ENCODE measurements around the gene SLC25A41.
A peak's percentile ranks its signal among the peaks of the same experiment; 100 is the strongest.
"Not testable (repeated sequence)": the region's sequence is repeated elsewhere in the genome, so short reads cannot be mapped to it uniquely, and the experiment has no call there.

Gene SLC25A41

DNA sequence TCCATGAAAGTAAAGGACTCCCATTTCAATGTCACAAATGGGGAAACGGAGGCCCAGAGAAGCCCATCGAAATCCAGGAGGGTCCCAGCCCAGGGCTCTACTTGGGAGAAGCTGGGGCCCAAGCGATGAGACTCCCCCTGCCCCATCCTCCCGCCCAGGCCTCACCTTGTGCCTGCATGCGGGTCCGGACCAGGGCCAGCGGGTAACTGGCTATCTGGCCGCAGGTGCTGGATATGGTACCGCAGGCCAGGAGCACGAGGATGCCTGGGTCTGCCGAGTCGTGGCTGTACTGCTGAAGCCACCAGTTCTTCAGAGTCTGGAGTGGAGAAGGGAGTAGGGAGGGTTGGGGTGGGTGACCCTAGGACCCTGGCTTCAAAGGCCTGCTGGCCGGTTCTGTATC lies 10.4 kb upstream of the SLC25A41 start:
- H3K9me3 ChIP-seq (replicated peaks; ENCODE audit: low read length) = no peaks in the 10 kb centered on the region
- no peak overlapping the region for H3K4me2 ChIP-seq (ENCODE audit: low read length)
- no peak overlapping the region for H3K9ac ChIP-seq (ENCODE audit: low read depth, low read length)
- H3K27me3 ChIP-seq (ENCODE audit: control insufficient read depth, insufficient read depth, low read length) = no peaks in the 10 kb centered on the region
- no peaks in the 10 kb centered on the region for H3K36me3 ChIP-seq (ENCODE audit: insufficient read depth, low read length)
- no peaks in the 10 kb centered on the region for H3K4me1 ChIP-seq (ENCODE audit: control insufficient read depth, insufficient read depth, low read length)
- H3K4me3 ChIP-seq (ENCODE audit: low read length) = no peak overlapping the region

DNA sequence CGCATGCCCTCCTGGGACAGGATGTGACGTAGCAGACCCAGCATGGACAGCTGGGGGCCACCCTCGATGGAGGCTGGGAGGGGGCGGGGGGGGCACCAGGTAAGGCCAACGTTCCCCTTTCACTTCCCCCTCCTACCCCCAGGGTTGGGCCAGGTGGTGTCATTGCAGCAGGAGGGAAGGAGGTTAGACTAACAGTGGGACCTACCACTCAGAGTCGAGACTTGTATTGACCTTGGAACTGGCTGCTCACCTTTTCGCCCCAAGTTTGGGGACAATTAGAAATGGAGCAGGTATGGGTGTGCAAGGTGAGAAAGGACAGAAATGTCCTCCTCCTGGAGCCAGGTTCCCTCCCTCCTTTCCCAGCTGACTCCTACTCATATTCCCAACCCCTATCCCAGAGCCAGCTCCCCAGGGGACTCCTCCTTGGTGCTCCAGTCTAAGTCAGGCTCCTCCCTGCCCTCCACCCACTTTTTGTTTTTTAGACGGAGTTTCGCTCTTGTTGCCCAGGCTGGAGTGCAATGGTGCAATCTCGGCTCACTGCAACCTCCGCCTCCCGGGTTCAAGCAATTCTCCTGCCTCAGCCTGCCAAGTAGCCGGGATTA lies 8.6 kb upstream of the SLC25A41 start:
- no peaks in the 10 kb centered on the region for H3K36me3 ChIP-seq (ENCODE audit: insufficient read depth, low read length)
- H3K9ac ChIP-seq (ENCODE audit: low read depth, low read length) = no peak overlapping the region
- no peaks in the 10 kb centered on the region for H3K9me3 ChIP-seq (replicated peaks; ENCODE audit: low read length)
- H3K4me3 ChIP-seq (ENCODE audit: low read length) = no peak overlapping the region
- H3K27me3 ChIP-seq (ENCODE audit: control insufficient read depth, insufficient read depth, low read length) = no peaks in the 10 kb centered on the region
- H3K4me2 ChIP-seq (ENCODE audit: low read length) = no peak overlapping the region
- H3K4me1 ChIP-seq (ENCODE audit: control insufficient read depth, insufficient read depth, low read length) = no peaks in the 10 kb centered on the region

DNA sequence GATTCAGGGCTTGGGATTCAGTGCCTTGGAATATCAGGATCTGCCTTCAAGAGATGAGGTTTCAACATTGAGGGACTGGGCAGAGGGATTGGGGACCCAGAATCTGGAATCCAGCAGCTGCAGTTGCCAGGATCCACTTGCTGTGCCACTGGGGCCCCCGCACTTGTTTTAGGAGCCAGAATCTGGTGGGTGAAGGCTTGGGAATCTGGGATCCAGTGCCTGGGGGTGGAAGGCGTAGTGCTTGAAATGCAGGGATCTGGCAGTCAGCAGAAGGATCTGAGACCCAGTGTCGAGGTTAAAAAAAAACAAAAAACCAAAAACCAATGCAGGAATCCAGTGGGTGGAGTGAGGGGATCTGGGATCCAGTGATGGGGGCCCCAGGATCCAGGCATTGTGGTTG lies 7.3 kb upstream of the SLC25A41 start:
- no peak overlapping the region for H3K4me3 ChIP-seq (ENCODE audit: low read length)
- no peaks in the 10 kb centered on the region for H3K4me1 ChIP-seq (ENCODE audit: control insufficient read depth, insufficient read depth, low read length)
- H3K4me2 ChIP-seq (ENCODE audit: low read length) = no peak overlapping the region
- H3K27me3 ChIP-seq (ENCODE audit: control insufficient read depth, insufficient read depth, low read length) = no peaks in the 10 kb centered on the region
- no peaks in the 10 kb centered on the region for H3K9me3 ChIP-seq (replicated peaks; ENCODE audit: low read length)
- H3K36me3 ChIP-seq (ENCODE audit: insufficient read depth, low read length) = no peaks in the 10 kb centered on the region
- H3K9ac ChIP-seq (ENCODE audit: low read depth, low read length) = no peak overlapping the region

DNA sequence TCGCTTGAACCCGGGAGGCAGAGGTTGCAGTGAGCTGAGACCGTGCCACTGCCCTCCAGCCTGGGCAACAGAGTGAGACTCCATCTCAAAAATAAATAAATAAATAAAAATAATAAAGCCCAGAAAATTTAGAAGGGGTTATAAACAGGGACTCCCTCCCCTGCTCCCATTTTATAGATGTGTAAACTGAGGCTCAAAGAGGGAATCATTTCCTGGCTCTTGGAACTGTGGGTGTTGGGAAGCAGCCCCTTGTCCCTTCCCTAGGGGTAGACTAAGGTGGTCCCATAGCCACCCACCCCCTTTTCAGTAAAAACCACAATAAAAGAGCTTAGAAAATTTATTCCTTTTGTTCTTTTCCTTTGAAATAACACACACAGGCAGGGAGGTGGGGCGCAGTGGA lies 6.2 kb upstream of the SLC25A41 start:
- no peak overlapping the region for H3K9ac ChIP-seq (ENCODE audit: low read depth, low read length)
- H3K4me2 ChIP-seq (ENCODE audit: low read length) = no peak overlapping the region

DNA sequence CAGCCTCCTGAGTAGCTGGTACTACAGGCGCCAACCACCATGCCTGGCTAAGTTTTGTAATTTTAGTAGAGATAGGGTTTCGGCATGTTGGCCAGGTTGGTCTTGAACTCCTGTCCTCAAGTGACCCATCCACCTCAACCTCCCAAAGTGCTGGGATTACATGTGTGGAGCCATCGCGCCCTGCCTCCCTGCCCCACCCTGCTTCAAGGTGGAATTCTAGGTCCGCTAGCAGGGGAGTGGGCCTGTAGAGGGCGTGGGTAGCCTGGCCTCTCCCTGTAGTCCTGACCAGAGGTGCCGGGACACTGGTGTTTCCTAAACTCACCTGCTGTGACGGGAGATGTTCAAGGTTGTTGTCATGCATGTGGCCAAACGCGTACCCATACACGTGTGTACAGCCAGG lies 398 bp downstream of the SLC25A41 start:
- H3K4me2 ChIP-seq (ENCODE audit: low read length) = no peak overlapping the region
- H3K9ac ChIP-seq (ENCODE audit: low read depth, low read length) = no peak overlapping the region
- H3K27me3 ChIP-seq (ENCODE audit: control insufficient read depth, insufficient read depth, low read length) = peaks cover 4% of the 10 kb centered on the region
- H3K4me3 ChIP-seq (ENCODE audit: low read length) = no peak overlapping the region
- H3K9me3 ChIP-seq (replicated peaks; ENCODE audit: low read length) = no peaks in the 10 kb centered on the region
- no peaks in the 10 kb centered on the region for H3K36me3 ChIP-seq (ENCODE audit: insufficient read depth, low read length)
- H3K4me1 ChIP-seq (ENCODE audit: control insufficient read depth, insufficient read depth, low read length) = no peaks in the 10 kb centered on the region

More for the DNA sequence above, 6.2 kb upstream of the SLC25A41 start:
- H3K4me3 ChIP-seq (ENCODE audit: low read length) = no peak overlapping the region
- H3K9me3 ChIP-seq (replicated peaks; ENCODE audit: low read length) = no peaks in the 10 kb centered on the region
- H3K36me3 ChIP-seq (ENCODE audit: insufficient read depth, low read length) = no peaks in the 10 kb centered on the region
- no peaks in the 10 kb centered on the region for H3K4me1 ChIP-seq (ENCODE audit: control insufficient read depth, insufficient read depth, low read length)
- no peaks in the 10 kb centered on the region for H3K27me3 ChIP-seq (ENCODE audit: control insufficient read depth, insufficient read depth, low read length)

DNA sequence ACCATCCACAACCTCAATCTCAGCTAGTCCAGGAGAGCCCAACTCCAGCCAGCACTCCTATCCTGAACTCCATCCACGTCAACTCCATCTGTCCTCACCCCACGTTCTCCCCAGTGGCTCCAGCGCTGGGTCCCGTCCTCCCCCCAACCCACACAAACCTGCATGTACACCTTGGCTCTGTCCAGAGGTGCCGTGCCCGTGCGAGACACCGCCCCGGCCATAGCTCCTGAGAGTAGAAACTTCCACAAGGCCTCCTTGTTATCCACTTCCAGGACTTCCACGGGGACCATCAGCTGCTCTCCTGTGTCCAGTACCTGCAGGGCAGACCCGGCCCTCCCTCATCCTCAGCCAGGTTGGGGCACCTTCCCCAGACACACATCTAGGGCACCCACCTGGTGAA lies 1.7 kb downstream of the SLC25A41 start:
- Histone ChIP-seq H3K4me1 (ENCODE audit: control insufficient read depth, insufficient read depth, low read length) (no peaks in the 10 kb centered on the region), H3K9me3 (replicated peaks; ENCODE audit: low read length) (no peaks in the 10 kb centered on the region), H3K27me3 (ENCODE audit: control insufficient read depth, insufficient read depth, low read length) (peaks cover 4% of the 10 kb centered on the region), H3K9ac (ENCODE audit: low read depth, low read length) (no peak overlapping the region), H3K36me3 (ENCODE audit: insufficient read depth, low read length) (no peaks in the 10 kb centered on the region), H3K4me3 (ENCODE audit: low read length) (no peak overlapping the region), H3K4me2 (ENCODE audit: low read length) (no peak overlapping the region)

DNA sequence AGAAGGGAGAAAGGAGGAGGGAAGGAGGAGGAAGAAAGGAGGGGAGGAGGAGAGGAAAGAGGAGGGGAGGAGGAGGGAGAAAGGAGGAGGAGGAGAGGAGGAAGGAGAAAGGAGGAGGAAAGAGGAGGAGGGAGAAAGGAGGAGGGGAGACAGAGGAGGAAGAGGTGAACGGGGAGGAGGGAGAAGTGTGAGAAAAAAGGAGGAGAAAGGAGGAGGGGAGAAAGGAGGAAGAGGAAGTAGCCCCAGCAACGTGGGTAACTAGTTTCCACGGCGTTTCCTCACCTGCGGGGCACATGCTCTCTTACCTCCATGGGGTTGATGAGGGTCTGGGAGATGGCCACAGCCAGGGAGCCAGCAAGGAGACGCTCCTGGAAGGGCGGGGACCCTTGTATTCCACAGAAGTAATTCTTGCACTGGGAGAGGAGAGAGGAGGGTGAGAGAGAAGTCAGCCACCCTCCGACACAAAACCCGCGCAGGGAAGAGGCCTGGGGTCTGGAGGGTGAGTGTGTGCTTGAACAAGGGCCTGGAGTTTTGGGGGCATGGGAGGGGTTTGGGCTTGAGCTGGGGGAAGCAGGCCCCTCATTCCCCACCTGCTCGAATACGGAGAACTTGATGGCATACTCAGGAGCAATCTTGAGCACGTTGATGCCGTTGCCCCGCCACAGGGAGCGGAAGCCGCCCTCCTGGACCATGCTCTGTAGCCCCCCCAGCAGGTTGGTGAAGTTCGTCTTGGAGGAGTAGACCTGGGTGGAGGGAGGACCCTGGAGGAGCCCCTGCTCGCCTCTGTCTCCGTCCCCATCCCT lies 3.9 kb downstream of the SLC25A41 start:
- peaks cover 4% of the 10 kb centered on the region for H3K27me3 ChIP-seq (ENCODE audit: control insufficient read depth, insufficient read depth, low read length)
- H3K36me3 ChIP-seq (ENCODE audit: insufficient read depth, low read length) = no peaks in the 10 kb centered on the region
- no peak overlapping the region for H3K9ac ChIP-seq (ENCODE audit: low read depth, low read length)
- H3K9me3 ChIP-seq (replicated peaks; ENCODE audit: low read length) = no peaks in the 10 kb centered on the region
- H3K4me3 ChIP-seq (ENCODE audit: low read length) = no peak overlapping the region
- H3K4me2 ChIP-seq (ENCODE audit: low read length) = no peak overlapping the region
- H3K4me1 ChIP-seq (ENCODE audit: control insufficient read depth, insufficient read depth, low read length) = peaks cover 6% of the 10 kb centered on the region

DNA sequence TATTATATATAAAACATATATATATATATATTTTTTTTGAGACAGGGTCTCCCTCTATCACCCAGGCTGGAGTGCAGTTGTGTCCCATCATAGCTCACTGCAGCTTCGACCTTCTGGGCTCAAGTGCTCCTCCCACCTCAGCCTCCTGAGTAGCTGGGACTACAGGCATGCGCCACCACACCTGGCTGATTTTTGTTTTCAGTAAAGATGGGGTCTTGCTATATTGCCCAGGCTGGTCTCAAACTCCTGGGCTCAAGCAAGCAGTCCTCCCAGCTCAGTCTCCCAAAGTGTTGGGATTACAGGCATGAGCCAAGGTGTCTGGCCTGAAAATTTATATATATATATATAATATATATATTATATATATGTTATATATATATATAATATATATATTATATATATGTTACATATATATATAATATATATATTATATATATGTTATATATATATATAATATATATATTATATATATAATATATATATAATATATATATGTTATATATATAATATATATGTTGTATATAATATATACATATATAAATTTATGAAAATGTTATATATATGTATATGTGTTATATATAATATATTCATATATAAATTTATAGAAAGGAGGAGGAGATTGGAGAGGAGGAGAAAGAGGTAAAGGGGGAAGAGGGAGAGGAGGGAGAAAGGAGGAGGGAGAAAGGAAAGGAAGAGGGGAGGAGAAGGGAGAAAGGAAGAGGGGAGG lies 4.7 kb downstream of the SLC25A41 start:
- H3K4me1 ChIP-seq (ENCODE audit: control insufficient read depth, insufficient read depth, low read length); H3K9me3 ChIP-seq (replicated peaks; ENCODE audit: low read length); H3K36me3 ChIP-seq (ENCODE audit: insufficient read depth, low read length); H3K4me3 ChIP-seq (ENCODE audit: low read length); H3K4me2 ChIP-seq (ENCODE audit: low read length); H3K9ac ChIP-seq (ENCODE audit: low read depth, low read length); H3K27me3 ChIP-seq (ENCODE audit: control insufficient read depth, insufficient read depth, low read length): not testable (repeated sequence)

DNA sequence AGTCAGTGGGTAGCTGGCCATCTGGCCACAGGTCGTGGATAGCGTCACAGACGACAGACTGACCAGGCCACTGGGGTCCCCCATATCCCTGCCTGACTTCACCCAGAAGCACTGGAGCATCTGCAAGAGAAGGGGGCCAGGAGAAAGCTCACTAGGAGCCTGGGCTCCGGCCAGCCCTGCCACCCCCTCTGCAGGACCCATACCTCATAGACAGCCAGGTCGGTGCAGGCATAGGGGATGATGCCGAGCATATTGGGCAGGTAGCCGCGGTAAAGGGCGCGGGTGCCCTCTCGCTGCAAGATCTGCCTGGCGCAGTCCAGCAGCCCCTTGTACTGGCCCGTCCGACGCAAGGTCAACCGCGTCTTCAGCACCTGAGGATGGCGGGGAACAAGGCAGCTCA lies 6.4 kb downstream of the SLC25A41 start:
- Histone ChIP-seq H3K9ac (ENCODE audit: low read depth, low read length) (no peak overlapping the region), H3K36me3 (ENCODE audit: insufficient read depth, low read length) (no peaks in the 10 kb centered on the region)

DNA sequence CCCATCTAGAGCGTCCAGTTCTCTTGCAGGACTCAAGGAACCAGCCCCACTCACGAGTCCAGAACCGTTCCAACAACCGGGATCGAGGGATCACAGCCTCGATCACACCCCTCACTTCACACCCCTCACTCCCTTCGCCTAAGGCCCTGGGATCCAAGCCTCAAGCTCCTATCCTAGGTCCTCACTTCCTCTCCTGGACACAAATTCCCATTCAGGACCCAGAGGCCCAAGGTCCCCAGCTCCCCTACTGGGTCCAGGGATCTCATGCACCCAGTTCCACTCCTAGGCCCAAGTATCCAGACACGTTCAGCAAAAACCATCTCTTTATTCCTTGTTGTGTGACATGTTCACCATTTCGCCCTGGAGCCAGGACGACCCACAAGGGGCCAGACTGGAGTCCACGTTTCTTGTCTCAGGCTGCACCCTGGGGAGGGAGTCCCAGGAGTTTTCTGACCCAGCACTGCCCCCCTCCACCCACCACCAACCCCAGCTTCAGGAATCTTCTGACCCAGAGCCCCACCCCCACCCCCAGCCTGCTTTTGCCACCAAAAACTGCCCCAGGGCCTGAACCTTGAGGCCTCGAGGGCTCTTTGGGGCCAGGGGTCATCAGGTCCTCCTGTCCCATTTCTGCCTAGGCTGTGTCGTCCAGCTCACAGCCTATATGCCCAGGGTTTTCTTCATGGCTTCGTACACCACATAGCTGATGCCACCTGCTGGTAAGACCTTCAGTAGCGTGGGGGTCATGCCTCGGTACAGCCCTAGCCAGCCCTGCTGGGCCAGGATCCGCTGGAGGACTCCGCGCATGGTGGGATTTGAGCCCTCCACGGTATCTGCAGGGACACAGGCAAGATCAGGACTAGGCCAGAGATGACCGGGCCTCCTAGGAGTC lies 7.6 kb downstream of the SLC25A41 start:
- Histone ChIP-seq H3K9me3 (replicated peaks; ENCODE audit: low read length) (no peaks in the 10 kb centered on the region), H3K36me3 (ENCODE audit: insufficient read depth, low read length) (peaks cover 10% of the 10 kb centered on the region), H3K4me3 (ENCODE audit: low read length) (peak overlapping the region; percentile 52), H3K27me3 (ENCODE audit: control insufficient read depth, insufficient read depth, low read length) (peaks cover 4% of the 10 kb centered on the region), H3K9ac (ENCODE audit: low read depth, low read length) (peak overlapping the region; percentile 6), H3K4me2 (ENCODE audit: low read length) (peak overlapping the region; percentile 53), H3K4me1 (ENCODE audit: control insufficient read depth, insufficient read depth, low read length) (peaks cover 20% of the 10 kb centered on the region)

More for the DNA sequence above, 6.4 kb downstream of the SLC25A41 start:
- no peaks in the 10 kb centered on the region for H3K9me3 ChIP-seq (replicated peaks; ENCODE audit: low read length)
- H3K4me2 ChIP-seq (ENCODE audit: low read length) = no peak overlapping the region
- no peak overlapping the region for H3K4me3 ChIP-seq (ENCODE audit: low read length)
- H3K27me3 ChIP-seq (ENCODE audit: control insufficient read depth, insufficient read depth, low read length) = peaks cover 4% of the 10 kb centered on the region
- peaks cover 19% of the 10 kb centered on the region for H3K4me1 ChIP-seq (ENCODE audit: control insufficient read depth, insufficient read depth, low read length)

Measured in skeletal muscle satellite cell (primary cell).